Choroid plexus epithelial cell (primary cell): ENCODE results near the gene SAMD9.

ENCODE experiments used
- DNase-seq: peaks from one replicate; pipeline ENCODE4 v3.0.0-alpha.2; 2010; ENCODE audit warnings: low read depth
- H3K4me3 ChIP-seq: 2 replicates; pipeline ENCODE4 v1.5.1; 2011; ENCODE audit warnings: low read depth, mild to moderate bottlenecking, control low read depth, low read length, moderate library complexity
- CTCF ChIP-seq: conservative IDR thresholded peaks from 2 replicates; pipeline ENCODE4 v1.5.1; 2011; ENCODE audit warnings: low read depth, mild to moderate bottlenecking, control low read depth, inconsistent platforms, low read length, moderate library complexity

SAMD9 gene

DNA sequence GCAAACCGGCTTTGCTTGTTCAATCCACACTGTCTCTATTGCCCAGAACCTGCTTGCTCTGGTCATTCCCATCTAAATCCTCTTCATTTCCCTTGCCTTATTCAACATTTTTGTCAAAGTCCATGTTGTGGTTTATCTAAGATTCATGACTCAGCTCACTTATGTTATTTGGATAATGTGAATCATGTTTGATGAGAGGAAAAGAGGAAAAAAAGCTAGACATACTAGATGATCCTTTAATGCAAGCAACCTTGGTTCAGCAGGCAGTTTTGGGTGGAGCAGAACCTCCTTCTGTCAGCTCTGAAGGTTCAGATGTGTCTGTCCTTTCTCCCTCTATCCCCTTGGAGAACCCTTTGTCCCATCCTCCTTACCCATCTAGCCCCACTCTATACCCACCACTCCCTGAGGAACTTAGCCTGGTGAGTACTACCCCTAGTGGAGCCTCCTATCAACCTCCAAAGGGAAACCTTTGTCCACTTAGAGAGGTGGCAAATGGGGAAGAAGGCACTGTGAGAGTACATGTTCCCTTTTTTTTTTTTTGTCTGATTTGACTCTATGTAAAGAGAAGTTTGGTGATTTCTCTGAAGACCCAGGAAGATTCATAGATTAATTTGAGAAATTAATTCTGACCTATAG is 32.5 kb upstream of the SAMD9 start:
- TF ChIP-seq CTCF = no peak
- H3K4me3 ChIP-seq = no peak overlapping the region
- DNase-seq = peak; percentile 30

- TF ChIP-seq CTCF = no peak
- no peak overlapping the region for H3K4me3 ChIP-seq
Observed at GRCh38 chr7:93148727-93149126, 30.9 kb upstream of the SAMD9 start.

GRCh38 chr7:93148144-93148543 is 30.4 kb upstream of the SAMD9 start, which contains the start of gene SAMD9L:
Gene SAMD9L, minus strand, starts transcription at chr7:93148385. Its CDS starts 12,414 bp downstream, at chr7:93135971.
- DNase-seq = peak; percentile 53
- TF ChIP-seq CTCF = no peak
- peak within 1 kb of the TSS; percentile 48 for H3K4me3 ChIP-seq

More at GRCh38 chr7:93148727-93149126, 30.9 kb upstream of the SAMD9 start:
- no peak for DNase-seq

- peak; percentile 68 for DNase-seq
- peak overlapping the region; percentile 48 for H3K4me3 ChIP-seq
- no peak for TF ChIP-seq CTCF
Observed at GRCh38 chr7:93147363-93147762, 29.6 kb upstream of the SAMD9 start.

- DNase-seq = peak; percentile 9
- no peak overlapping the region for H3K4me3 ChIP-seq
- no peak for TF ChIP-seq CTCF
Observed at GRCh38 chr7:93146472-93147141, 28.8 kb upstream of the SAMD9 start.

DNA sequence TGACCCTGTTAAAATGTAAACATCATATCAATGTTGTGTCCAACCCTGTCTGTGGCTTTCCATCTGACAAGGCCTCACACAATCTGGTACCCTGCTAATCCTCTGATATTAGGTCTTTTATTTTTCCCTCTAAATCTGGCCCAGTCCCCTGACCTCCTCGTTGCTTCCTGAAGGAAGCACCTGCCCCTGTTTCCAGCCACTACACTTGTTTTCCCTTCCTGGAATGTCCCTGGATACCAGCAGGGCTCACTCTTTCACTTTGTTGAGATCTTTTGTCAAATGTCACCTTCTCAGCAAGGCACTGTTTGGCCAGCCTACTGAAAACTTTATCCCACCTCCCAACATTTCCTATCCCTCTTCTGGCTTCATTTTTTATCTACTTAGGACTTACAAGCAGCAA is 28.3 kb upstream of the SAMD9 start:
- no peak for DNase-seq
- TF ChIP-seq CTCF = no peak
- H3K4me3 ChIP-seq = no peak overlapping the region

DNA sequence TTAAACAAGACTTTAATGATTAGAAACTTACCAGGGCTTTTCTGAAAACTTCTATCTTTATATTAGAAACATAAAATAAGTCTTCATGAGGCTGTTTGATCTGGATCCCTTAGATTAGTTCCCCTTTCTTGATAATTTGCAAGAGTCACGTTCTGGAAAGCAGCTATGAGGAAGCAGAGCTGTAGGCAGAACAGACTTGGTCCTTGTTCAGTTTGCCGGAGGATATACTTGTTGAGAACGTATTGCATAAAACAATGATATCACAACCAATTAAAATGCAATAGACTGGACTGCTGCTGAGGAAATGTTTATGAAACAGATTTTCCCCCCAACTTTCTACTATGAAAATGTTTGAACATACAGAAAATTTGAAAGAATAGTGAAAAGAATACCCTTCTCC is 27.6 kb upstream of the SAMD9 start:
- TF ChIP-seq CTCF = no peak
- H3K4me3 ChIP-seq = no peak overlapping the region
- no peak for DNase-seq
